ENCODE results near the gene CHMP4A. TPM values are rescaled to one million over a fixed set of nuclear protein-coding genes. Genes with fewer than 3 reads are reported as not detected.

Gene CHMP4A
- total RNA-seq, 1 donor from 2014 or later, result 33.1 TPM

GRCh38 chr14:24162093-24162492, 51.2 kb downstream of the CHMP4A start:
- Histone ChIP-seq H3K9me3 (replicated peaks) (no peaks in the 10 kb centered on the region), H3K4me1 (peaks cover 45% of the 10 kb centered on the region), H3K4me3 (peak overlapping the region; percentile 75), H3K27ac (replicated peaks) (peak overlapping the region; percentile 98), H3K36me3 (peaks cover 77% of the 10 kb centered on the region), H3K27me3 (ENCODE audit: low read depth) (no peaks in the 10 kb centered on the region)
- DNase-seq, result no peak
- intact Hi-C loops (cut with micrococcal nuclease), result no loop called here
- TF ChIP-seq, protein P1, sequence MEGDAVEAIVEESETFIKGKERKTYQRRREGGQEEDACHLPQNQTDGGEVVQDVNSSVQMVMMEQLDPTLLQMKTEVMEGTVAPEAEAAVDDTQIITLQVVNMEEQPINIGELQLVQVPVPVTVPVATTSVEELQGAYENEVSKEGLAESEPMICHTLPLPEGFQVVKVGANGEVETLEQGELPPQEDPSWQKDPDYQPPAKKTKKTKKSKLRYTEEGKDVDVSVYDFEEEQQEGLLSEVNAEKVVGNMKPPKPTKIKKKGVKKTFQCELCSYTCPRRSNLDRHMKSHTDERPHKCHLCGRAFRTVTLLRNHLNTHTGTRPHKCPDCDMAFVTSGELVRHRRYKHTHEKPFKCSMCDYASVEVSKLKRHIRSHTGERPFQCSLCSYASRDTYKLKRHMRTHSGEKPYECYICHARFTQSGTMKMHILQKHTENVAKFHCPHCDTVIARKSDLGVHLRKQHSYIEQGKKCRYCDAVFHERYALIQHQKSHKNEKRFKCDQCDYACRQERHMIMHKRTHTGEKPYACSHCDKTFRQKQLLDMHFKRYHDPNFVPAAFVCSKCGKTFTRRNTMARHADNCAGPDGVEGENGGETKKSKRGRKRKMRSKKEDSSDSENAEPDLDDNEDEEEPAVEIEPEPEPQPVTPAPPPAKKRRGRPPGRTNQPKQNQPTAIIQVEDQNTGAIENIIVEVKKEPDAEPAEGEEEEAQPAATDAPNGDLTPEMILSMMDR (IDR thresholded peaks at IDR 0.05; ENCODE audit: borderline replicate concordance), result no peak

- no peaks in the 10 kb centered on the region for H3K27me3 ChIP-seq (ENCODE audit: low read depth)
- intact Hi-C loops (cut with micrococcal nuclease), result no loop called here
- DNase-seq, result peak; percentile 95
- H3K4me3 ChIP-seq, result peak within 1 kb of the TSS; percentile 75
- H3K9me3 ChIP-seq (replicated peaks), result no peaks in the 10 kb centered on the region
- TF ChIP-seq, protein P1 (IDR thresholded peaks at IDR 0.05; ENCODE audit: borderline replicate concordance), result peak; percentile 98
- peaks cover 77% of the 10 kb centered on the region for H3K36me3 ChIP-seq
- H3K27ac ChIP-seq (replicated peaks), result peak within 1 kb of the TSS; percentile 98
- H3K4me1 ChIP-seq, result peaks cover 45% of the 10 kb centered on the region
Observed at GRCh38 chr14:24160850-24161804, 52.2 kb downstream of the CHMP4A start, which contains the start of gene IRF9. TSS of gene IRF9 (plus strand) at chr14:24161265. CDS start at chr14:24162145, 880 bp downstream.

DNA sequence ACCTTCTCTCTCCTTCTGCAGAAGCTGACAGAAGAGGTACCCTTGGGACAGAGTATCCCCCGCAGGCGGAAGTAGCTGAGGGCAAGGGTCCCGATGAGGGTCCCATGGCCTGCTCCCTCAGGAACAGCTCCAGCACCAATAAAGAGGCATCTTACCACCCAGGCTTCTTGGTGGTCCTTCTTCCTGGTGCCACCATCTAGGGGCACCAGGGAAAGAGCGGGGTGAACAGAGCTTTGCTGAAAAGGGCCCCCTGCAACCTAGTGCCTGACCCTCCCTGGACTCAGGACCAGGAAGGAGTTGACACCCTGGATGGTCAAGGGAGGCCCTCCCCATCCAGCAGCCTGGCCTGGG, 52.8 kb downstream of the CHMP4A start:
- no peak for DNase-seq
- TF ChIP-seq, protein P1 (IDR thresholded peaks at IDR 0.05; ENCODE audit: borderline replicate concordance), result no peak
- Histone ChIP-seq H3K9me3 (replicated peaks) (no peaks in the 10 kb centered on the region), H3K27me3 (ENCODE audit: low read depth) (no peaks in the 10 kb centered on the region), H3K4me1 (peaks cover 45% of the 10 kb centered on the region), H3K4me3 (no peak overlapping the region), H3K27ac (replicated peaks) (peak overlapping the region; percentile 98), H3K36me3 (peaks cover 77% of the 10 kb centered on the region)
- intact Hi-C loops (cut with micrococcal nuclease), result no loop called here

DNA sequence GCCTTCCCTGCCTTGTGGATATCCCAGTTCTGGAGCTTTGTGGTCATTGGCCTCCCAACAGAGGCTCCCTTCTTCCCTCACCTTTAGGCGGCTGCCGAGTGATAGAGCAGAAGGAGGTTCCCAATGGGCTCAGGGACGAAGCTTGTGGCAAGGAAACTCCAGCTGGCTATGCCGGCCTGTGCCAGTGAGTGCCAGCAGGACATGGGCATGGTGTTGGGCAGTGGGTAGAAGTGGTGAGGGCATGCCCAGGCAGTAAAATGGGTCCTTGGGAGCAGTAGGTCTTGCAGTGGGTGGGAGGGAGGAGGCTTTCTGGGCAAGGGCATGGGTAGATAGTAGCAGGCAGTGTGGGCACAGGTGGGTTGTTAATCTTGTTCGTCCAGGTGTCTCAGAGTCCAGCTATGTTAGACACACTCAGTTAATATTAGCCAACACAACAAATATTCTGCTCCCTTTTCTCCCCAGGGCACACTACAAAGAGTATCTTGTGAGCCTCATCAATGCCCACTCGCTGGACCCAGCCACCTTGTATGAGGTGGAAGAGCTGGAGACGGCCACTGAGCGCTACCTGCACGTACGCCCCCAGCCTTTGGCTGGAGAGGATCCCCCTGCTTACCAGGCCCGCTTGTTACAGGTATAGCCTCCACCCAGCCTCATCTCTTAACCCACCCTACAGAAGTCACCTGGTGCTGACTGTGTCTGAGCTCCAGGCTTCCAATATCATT, 53.4 kb downstream of the CHMP4A start:
- peaks cover 45% of the 10 kb centered on the region for H3K4me1 ChIP-seq
- no peaks in the 10 kb centered on the region for H3K27me3 ChIP-seq (ENCODE audit: low read depth)
- H3K4me3 ChIP-seq, result no peak overlapping the region
- TF ChIP-seq, protein P1 (IDR thresholded peaks at IDR 0.05; ENCODE audit: borderline replicate concordance), result no peak
- H3K36me3 ChIP-seq, result peaks cover 77% of the 10 kb centered on the region
- intact Hi-C loops (cut with micrococcal nuclease), result no loop called here
- DNase-seq, result no peak
- peak overlapping the region; percentile 98 for H3K27ac ChIP-seq (replicated peaks)
- no peaks in the 10 kb centered on the region for H3K9me3 ChIP-seq (replicated peaks)

Other genes with a start within 250 kb of the CHMP4A start
- 15.7 TPM for gene DHRS4L2, start 224.6 kb downstream of the CHMP4A start, total RNA-seq
- gene CARMIL3, start 161.5 kb downstream of the CHMP4A start, total RNA-seq, result 0.11 TPM
- not detected for gene CPNE6, start 141.9 kb downstream of the CHMP4A start, total RNA-seq
- gene PCK2, start 119.2 kb downstream of the CHMP4A start, total RNA-seq, result 3.1 TPM
- gene DCAF11, start 98.7 kb downstream of the CHMP4A start, total RNA-seq, result 74.7 TPM
- gene NRL, start 98.5 kb downstream of the CHMP4A start, total RNA-seq, result 1.5 TPM
- gene FITM1, start 82.8 kb downstream of the CHMP4A start, total RNA-seq, result 148 TPM
- gene PSME1, start 77.3 kb downstream of the CHMP4A start, total RNA-seq, result 108 TPM
- 14.5 TPM for gene EMC9, start 71.9 kb downstream of the CHMP4A start, total RNA-seq
- 89.7 TPM for gene PSME2, start 66.9 kb downstream of the CHMP4A start, total RNA-seq
- 34.8 TPM for gene RNF31, start 66.0 kb downstream of the CHMP4A start, total RNA-seq
- gene IRF9, start 52.2 kb downstream of the CHMP4A start, total RNA-seq, result 24.0 TPM
- gene REC8, start 41.4 kb downstream of the CHMP4A start, total RNA-seq, result 1.6 TPM
- 13.3 TPM for gene IPO4, start 24.7 kb downstream of the CHMP4A start, total RNA-seq
- gene TM9SF1, start 18.0 kb downstream of the CHMP4A start, total RNA-seq, result 22.2 TPM
- not detected for gene TSSK4, start 7.8 kb downstream of the CHMP4A start, total RNA-seq
- 16.6 TPM for gene MDP1, start 2.6 kb upstream of the CHMP4A start, total RNA-seq
- 214 TPM for gene NEDD8, start 18.9 kb upstream of the CHMP4A start, total RNA-seq
- 29.7 TPM for gene GMPR2, start 19.4 kb upstream of the CHMP4A start, total RNA-seq
- 30.6 TPM for gene TINF2, start 29.1 kb upstream of the CHMP4A start, total RNA-seq
- 0.96 TPM for gene TGM1, start 49.7 kb upstream of the CHMP4A start, total RNA-seq
- 22.3 TPM for gene RABGGTA, start 58.1 kb upstream of the CHMP4A start, total RNA-seq
- gene DHRS1, start 86.3 kb upstream of the CHMP4A start, total RNA-seq, result 6.9 TPM
- gene NOP9, start 86.4 kb upstream of the CHMP4A start, total RNA-seq, result 23.4 TPM
- gene CIDEB, start 94.5 kb upstream of the CHMP4A start, total RNA-seq, result 3.1 TPM
- gene LTB4R2, start 96.7 kb upstream of the CHMP4A start, total RNA-seq, result 0.71 TPM
- 1.8 TPM for gene LTB4R, start 98.0 kb upstream of the CHMP4A start, total RNA-seq
- gene ADCY4, start 121.6 kb upstream of the CHMP4A start, total RNA-seq, result 26.6 TPM
- 3.6 TPM for gene RIPK3, start 126.5 kb upstream of the CHMP4A start, total RNA-seq
- gene NFATC4, start 154.7 kb upstream of the CHMP4A start, total RNA-seq, result 20.6 TPM
- gene NYNRIN, start 185.5 kb upstream of the CHMP4A start, total RNA-seq, result 8.0 TPM
- 0.55 TPM for gene CBLN3, start 216.2 kb upstream of the CHMP4A start, total RNA-seq
- 20.5 TPM for gene KHNYN, start 216.5 kb upstream of the CHMP4A start, total RNA-seq
- gene SDR39U1, start 229.3 kb upstream of the CHMP4A start, total RNA-seq, result 74.8 TPM

All from left ventricle myocardium inferior (tissue), 1 donor.